K562 (cell line): ENCODE data around the gene DBP.

Experiments used
- BRCA1 ChIP-seq, 2 experiments: fragments of 450-650 bp in 1 of 2; sonication (generic) in 1 of 2; formaldehyde crosslinking in 1 of 2; IDR thresholded peaks; 2 replicates each; pipeline versions ENCODE4 v1.5.0 to v1.6.1; 2017 to 2020; ENCODE audit warnings: mild to moderate bottlenecking in 1 of 2, missing genetic modification reagents in 1 of 2
- CCAR2 ChIP-seq: fragments of 200-400 bp; formaldehyde crosslinking; IDR thresholded peaks from 2 replicates; pipeline ENCODE4 v1.6.1; 2017; ENCODE audit warnings: mild to moderate bottlenecking, low read depth, low read length
- E4F1 ChIP-seq: fragments of 250-450 bp; sonication (Bioruptor Pico); IDR thresholded peaks from 2 replicates; pipeline ENCODE4 v1.5.0; 2021; ENCODE audit warnings: mild to moderate bottlenecking, borderline replicate concordance
- EP300 ChIP-seq: IDR thresholded peaks from 2 replicates; pipeline ENCODE4 v1.6.1; 2012; ENCODE audit warnings: low read length, improper control_type of control experiment
- MAZ ChIP-seq, 2 experiments: fragments of 450-650 bp in 1 of 2; sonication (generic) in 1 of 2; formaldehyde crosslinking; IDR thresholded peaks in 1 of 2; conservative IDR thresholded peaks in 1 of 2; 2 replicates each; pipeline versions ENCODE4 v1.4.0 to v1.5.0; 2020; ENCODE audit warnings: mild to moderate bottlenecking in 1 of 2, missing genetic modification reagents in 1 of 2
- SIRT6 ChIP-seq: IDR thresholded peaks from one replicate; pipeline ENCODE4 v1.6.1; 2012; ENCODE audit warnings: low read depth, mild to moderate bottlenecking, control low read depth, inconsistent platforms, low read length, moderate library complexity
- ZBTB1 ChIP-seq: sonication (generic); formaldehyde crosslinking; IDR thresholded peaks from 2 replicates; pipeline ENCODE4 v1.8.1; 2023; ENCODE audit warnings: missing genetic modification reagents, low read depth, mild to moderate bottlenecking, borderline replicate concordance
- ZNF77 ChIP-seq: fragments of 250-450 bp; sonication (Bioruptor Pico); IDR thresholded peaks from 2 replicates; pipeline ENCODE4 v1.5.0; 2020

DNA sequence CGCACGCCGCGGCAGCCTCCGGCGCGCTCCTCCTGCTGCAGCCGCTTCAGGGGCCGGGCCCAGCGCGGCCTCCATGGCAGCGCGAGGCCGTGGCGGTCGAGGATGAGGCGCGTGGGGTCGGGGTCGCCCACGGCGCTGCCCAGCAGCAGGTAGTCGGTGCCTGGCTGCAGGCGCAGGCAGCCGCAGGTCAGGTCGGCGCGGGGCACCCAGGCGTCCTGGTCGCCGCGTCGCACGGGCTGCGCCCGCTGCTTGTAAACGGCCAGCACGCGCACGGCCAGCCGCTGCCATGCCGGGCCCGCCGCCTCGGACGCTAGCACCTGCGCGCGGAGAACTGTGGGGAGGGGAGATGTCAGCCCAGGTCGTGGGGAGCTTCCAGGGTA, 24.5 kb upstream of the DBP start:
- TF ChIP-seq ZNF77 (CRISPR knock-in tag) = no peak
- no peak for TF ChIP-seq MAZ (CRISPR knock-in tag; conservative IDR thresholded peaks at IDR 0.05 in 1 of 2, IDR thresholded peaks at IDR 0.05 in 1 of 2)
- TF ChIP-seq BRCA1 (IDR thresholded peaks at IDR 0.05) = no peak
- no peak for TF ChIP-seq BRCA1 (CRISPR knock-in tag; IDR thresholded peaks at IDR 0.05)
- TF ChIP-seq E4F1 (CRISPR knock-in tag) = no peak
- no peak for TF ChIP-seq EP300
- TF ChIP-seq SIRT6 = no peak
- TF ChIP-seq CCAR2 = no peak
- TF ChIP-seq ZBTB1 (CRISPR knock-in tag) = no peak
